Endothelial cell of hepatic sinusoid (primary cell): ENCODE data around the gene TMEM132D.

Source experiments
- in situ Hi-C: cut with HindIII; loops from 2 replicates; pipeline ENCODE4 v1.10.0; 2017; ENCODE audit warnings: low sequenced_read_pairs

Gene TMEM132D

DNA sequence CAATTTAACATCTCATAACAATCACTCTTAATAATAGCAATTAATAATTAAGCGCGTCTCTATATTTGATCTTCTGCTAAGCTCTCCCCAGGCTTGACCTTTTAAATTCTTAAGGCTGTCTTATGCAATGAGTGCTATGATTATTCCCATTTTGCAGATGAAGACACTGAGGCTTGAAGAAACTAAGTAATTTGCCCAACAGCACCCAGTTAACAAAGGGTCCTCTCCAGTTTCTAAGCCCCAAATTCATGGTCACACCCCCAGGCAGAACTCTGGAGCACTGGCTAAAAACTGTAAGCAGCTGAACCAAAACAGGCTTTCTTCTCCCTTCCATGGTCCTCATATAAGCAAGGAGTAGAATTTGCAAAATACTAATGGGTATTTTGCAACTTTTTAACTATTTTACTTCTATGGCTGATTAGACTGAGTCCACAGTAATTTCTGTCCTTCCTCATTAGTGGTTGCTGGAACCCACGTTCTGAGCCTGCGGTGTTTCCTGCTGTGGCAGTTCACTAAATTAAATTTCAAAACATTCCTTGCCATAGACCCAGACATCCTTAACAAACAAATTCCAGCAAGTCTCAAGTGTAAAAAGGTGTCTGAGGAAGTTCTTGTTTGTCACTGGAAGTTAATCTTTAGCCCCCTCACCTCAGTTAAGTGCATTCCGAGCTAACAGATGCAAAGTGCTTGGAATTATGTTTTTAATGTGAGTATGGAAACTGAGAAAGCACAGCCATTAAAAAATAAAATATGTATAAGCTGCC lies 76.5 kb downstream of the TMEM132D start:
- in situ Hi-C loops, result loop anchor here (5.0 kb wide), 1 partner anchor 70 kb away; no protein-coding TSS in a partner anchor

DNA sequence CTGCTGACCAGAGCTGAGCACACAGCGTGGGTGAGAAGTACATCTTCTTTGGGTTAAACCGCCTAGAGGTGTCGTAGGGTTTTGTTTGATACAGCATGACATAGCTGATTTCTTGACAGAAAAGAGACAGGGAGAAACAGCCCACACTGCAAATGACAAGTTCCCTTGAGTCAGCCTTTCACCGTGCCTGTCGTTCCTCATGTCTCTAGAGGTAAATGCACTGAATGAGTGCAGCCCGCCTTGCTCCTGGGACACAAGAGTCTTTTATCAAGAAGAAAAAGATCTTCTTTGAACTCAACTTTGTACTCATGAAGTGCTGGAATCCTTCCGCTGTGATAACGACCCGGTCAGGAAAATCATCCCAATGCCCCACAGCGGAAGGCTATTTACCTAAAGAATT lies 77.6 kb downstream of the TMEM132D start:
- in situ Hi-C loops, result loop anchor here (5.0 kb wide), 1 partner anchor 71 kb away; no protein-coding TSS in a partner anchor

GRCh38 chr12:129825316-129825715 lies 78.5 kb downstream of the TMEM132D start:
- in situ Hi-C loops, result loop anchor here (5.0 kb wide), 1 partner anchor 72 kb away; no protein-coding TSS in a partner anchor

- in situ Hi-C loops, result no loop called here
These were observed 81.9 kb downstream of the TMEM132D start for GRCh38 chr12:129821964-129822363.

DNA sequence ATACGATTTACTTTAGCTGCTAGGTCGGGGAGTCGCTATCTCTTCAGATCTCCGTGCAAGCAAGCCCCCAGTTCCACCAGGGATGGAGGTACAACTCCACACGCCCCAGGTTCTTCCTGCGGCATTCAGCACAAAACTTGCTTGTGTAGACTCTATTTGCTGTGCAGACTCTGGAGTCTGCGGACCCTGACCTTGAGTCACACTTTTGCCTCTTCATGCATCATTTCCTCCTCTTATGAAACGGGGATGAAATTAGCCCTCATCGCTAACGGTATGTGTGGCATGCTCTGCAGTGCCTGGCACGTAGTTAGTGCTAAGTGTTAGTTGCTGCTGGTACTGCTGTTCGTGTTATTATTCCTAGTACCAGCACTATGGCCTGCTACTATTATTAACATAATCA lies 84.4 kb downstream of the TMEM132D start:
- in situ Hi-C loops, result no loop called here

DNA sequence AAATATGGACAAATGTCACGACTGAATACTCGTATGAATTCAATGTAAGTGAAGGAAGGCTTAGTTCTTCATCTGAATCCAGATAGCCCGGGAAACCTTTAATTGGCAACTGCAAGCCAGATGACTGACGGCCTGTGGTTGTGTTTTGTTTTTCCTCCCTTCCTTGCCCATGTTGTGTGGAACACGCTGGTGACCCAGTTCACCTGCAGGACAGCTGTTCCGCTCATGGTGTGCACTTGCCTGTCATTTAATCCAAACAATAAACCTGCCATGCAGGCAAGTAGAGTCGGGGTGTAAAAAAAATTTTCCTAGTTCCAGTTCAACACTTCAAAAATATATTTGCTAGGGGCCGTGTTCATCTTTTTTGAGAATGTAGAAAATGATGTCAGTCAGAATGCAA lies 88.0 kb downstream of the TMEM132D start:
- in situ Hi-C loops, result no loop called here

DNA sequence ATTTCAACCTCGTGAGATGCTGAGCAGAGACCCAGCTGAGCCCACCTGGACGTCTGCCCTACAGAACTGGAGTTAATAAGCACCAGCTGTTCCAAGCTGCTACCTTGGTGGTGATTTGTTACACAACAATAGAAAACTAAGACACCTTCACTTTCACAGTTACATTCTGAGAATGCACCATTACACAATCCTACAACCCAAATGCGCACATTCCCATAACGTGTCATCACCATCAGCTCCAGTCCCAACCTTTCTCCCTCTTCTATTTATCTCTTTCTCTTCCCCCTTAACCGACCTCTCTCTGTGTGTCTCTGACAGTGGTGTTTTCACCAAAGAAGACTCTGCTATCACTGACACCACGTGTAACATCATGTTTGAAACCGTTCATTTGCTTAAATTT lies 91.9 kb downstream of the TMEM132D start:
- in situ Hi-C loops, result no loop called here

- in situ Hi-C loops, result no loop called here
These were observed 96.7 kb downstream of the TMEM132D start for GRCh38 chr12:129807136-129807535.

DNA sequence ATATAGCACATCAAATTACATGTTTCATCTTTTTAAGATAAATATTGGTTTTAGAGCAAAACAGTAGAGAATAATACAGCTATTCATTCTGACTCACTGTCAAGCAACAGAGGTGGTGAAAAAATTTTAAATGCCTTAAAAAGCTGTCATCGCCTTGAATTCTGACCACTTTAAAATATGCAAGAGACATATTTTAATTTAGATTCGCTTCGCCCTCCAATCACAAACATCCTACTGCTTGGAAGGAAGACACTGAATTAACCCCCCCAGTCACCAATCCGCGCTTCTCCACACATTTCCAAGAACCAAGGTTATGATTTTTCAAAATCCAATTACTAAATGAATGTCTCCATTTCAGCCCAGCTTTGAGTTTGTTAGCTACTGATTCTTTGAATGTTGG lies 112.4 kb downstream of the TMEM132D start:
- in situ Hi-C loops, result no loop called here

GRCh38 chr12:129790930-129791329 lies 112.9 kb downstream of the TMEM132D start:
- in situ Hi-C loops, result no loop called here

- in situ Hi-C loops, result no loop called here
These were observed 113.5 kb downstream of the TMEM132D start for GRCh38 chr12:129790331-129790730.

GRCh38 chr12:129789921-129790320 lies 113.9 kb downstream of the TMEM132D start:
- in situ Hi-C loops, result loop anchor here (5.0 to 10.0 kb wide), 3 partner anchors 93 to 225 kb away; no protein-coding TSS in a partner anchor

DNA sequence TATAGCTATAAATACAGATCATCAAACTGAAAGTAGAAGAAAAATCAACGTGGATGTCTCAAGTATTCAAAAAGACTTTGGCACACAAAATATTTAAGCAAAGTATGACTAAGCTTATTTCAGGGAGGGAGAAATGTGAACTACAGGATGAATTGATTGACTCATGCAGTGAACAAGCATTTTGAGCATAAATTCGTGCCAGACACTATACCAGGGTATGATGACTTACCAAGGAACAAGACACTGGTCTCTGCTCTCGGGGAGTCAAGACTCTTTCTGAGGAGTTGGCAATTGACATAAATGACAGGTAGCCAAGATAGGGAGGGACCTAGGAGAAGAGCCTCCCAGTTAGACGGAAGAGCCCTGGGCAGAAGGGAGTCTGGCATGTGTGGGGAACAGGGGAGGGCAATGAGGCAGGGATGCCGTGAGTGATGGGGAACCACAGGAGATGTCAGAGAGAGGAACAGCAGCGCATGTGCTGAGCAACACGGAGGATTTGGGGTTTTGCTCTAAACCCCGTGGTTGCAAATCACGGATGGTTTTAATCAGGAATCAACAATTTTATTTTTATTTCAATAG lies 115.2 kb downstream of the TMEM132D start:
- in situ Hi-C loops, result loop anchor here (5.0 to 10.0 kb wide), 3 partner anchors 91 to 226 kb away; no protein-coding TSS in a partner anchor

GRCh38 chr12:129779989-129780388 lies 123.8 kb downstream of the TMEM132D start:
- in situ Hi-C loops, result loop anchor here (10.0 kb wide), 1 partner anchor 235 kb away; no protein-coding TSS in a partner anchor

GRCh38 chr12:129779033-129779432 lies 124.8 kb downstream of the TMEM132D start:
- in situ Hi-C loops, result no loop called here

GRCh38 chr12:129776977-129777667 lies 126.7 kb downstream of the TMEM132D start:
- in situ Hi-C loops, result no loop called here

- in situ Hi-C loops, result loop anchor here (5.0 kb wide), 1 partner anchor 65 kb away; no protein-coding TSS in a partner anchor
These were observed 131.0 kb downstream of the TMEM132D start for GRCh38 chr12:129772501-129773493.

- in situ Hi-C loops, result loop anchor here (5.0 kb wide), 1 partner anchor 66 kb away; no protein-coding TSS in a partner anchor
These were observed 132.6 kb downstream of the TMEM132D start for GRCh38 chr12:129771238-129771637.

DNA sequence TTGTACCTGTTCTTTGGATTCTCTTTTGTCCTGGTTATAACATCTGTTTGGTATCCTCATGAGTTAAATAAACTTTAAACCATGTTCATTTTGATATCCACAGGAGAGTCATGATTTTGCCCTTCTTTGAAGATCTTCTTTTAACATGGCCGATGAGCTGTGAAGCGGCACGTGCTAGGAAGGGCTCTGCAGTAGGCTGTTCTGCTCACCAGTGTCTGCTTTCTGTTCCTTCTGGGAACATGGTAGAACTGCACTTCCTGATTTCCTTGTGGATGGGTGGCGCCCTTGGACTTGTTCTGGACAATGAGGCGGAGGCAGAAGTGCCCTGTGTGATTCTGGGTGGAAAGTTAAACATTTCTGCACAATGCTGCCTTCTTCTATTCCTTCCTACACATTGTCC lies 138.1 kb downstream of the TMEM132D start:
- in situ Hi-C loops, result no loop called here

GRCh38 chr12:129762436-129762835 lies 141.4 kb downstream of the TMEM132D start:
- in situ Hi-C loops, result no loop called here
